GM23248 (cell line): Measurements from ENCODE around the gene SLFN5.

Experiments
- EZH2 ChIP-seq: fragments of 200-600 bp; sonication (generic); IDR thresholded peaks from 2 replicates; pipeline ENCODE4 v1.6.1; 2018; ENCODE audit warnings: antibody characterized with exemption, mild to moderate bottlenecking; ENCODE audit not compliant: insufficient read depth, poor library complexity, severe bottlenecking
- EZH2phosphoT487 ChIP-seq: fragments of 200-600 bp; sonication (generic); IDR thresholded peaks from 2 replicates; pipeline ENCODE4 v1.6.1; 2018; ENCODE audit warnings: antibody characterized with exemption, moderate library complexity, mild to moderate bottlenecking, low read depth; ENCODE audit not compliant: insufficient read depth

DNA sequence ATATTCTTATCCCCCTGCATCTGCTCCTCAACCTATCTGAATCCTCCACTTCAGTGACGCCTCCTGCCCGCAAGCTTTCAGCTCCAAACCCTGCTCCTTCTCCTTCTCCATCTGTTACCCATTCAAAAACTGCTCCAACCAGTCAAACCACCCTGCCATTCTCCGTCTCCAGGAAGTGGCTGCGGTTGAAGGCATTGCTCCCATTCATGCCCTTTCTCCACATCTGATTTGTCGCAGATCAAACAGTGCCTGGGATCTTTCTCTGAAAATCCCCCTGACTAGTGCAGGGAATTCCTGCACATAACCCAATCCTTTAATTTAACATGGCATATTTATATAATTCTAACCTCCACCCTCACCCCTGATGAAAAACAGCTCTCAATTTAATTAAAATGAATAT is 56.3 kb downstream of the SLFN5 start:
- no peak for TF ChIP-seq EZH2phosphoT487
- no peak for TF ChIP-seq EZH2
